ENCODE data around the gene CREB5. TPM values are rescaled to one million over a fixed set of nuclear protein-coding genes. Genes with fewer than 3 reads are reported as not detected.

The CREB5 gene
- total and polyA plus RNA-seq, 2 of the 8 experiments (the other 6 are each of a cell fraction or from before 2014, with no cell fraction given) = 2.4 to 2.7 TPM

DNA sequence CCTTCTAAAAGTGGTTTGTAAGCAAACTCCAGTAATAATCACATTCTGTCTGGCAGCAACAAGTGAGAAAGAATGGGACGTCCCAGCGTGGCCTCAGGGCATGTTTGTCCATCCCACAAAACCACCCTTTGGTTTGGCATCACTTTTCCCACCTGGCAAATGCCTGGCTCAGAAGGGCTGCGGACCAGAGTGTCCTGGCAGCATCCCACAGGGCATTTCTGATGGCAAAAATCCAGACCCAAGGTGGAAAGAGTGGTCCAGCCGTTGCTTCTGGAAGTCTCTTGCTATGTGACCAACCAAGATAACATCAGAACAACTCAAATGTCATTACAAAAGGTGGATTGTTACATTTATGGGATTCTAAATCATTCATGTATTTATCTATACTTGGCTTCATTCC is 174.4 kb downstream of the CREB5 start:
- H2BK12ac ChIP-seq (ENCODE audit: low read depth, low read length) = no peak overlapping the region
- no peak overlapping the region for H2BK120ac ChIP-seq (replicated peaks; ENCODE audit: low read depth, low read length)
- no peaks in the 10 kb centered on the region for H3K4me1 ChIP-seq (replicated peaks in 1 of 4; ENCODE audit: control insufficient read depth in 3 of 4, insufficient read depth in 4 of 4, low read length in 3 of 4)
- no peak overlapping the region for H3K4ac ChIP-seq (replicated peaks; ENCODE audit: insufficient read length, low read depth, low read length)
- H3K4me3 ChIP-seq (ENCODE audit: extremely low read depth in 1 of 4, insufficient read depth in 2 of 4, low read depth in 3 of 4, low read length in 4 of 4) = no peak overlapping the region
- no peak overlapping the region for H2AK5ac ChIP-seq (ENCODE audit: low read depth, low read length)
- H3K27me3 ChIP-seq (replicated peaks in 1 of 4; ENCODE audit: control insufficient read depth in 3 of 4, extremely low read depth in 1 of 4, insufficient read depth in 3 of 4, low read length in 3 of 4) = no peaks in the 10 kb centered on the region
- H3K23me2 ChIP-seq (ENCODE audit: low read depth, low read length) = no peaks in the 10 kb centered on the region
- no peak overlapping the region for H2AFZ ChIP-seq (ENCODE audit: low read length)
- H3K27ac ChIP-seq (ENCODE audit: low read depth, low read length) = no peak overlapping the region
- no peak overlapping the region for H2BK15ac ChIP-seq (ENCODE audit: low read length)
- H3K23ac ChIP-seq (ENCODE audit: insufficient read length) = no peak overlapping the region
- no peak overlapping the region for H2BK20ac ChIP-seq (ENCODE audit: low read length)
- H3K56ac ChIP-seq (replicated peaks; ENCODE audit: insufficient read length, low read depth, low read length) = no peak overlapping the region
- no peaks in the 10 kb centered on the region for H4K20me1 ChIP-seq (replicated peaks in 1 of 2; ENCODE audit: control insufficient read depth in 1 of 2, insufficient read depth in 2 of 2, low read length in 2 of 2)
- H3K79me1 ChIP-seq (ENCODE audit: low read depth, low read length) = no peaks in the 10 kb centered on the region
- no peaks in the 10 kb centered on the region for H3K9me3 ChIP-seq (ENCODE audit: insufficient read depth in 2 of 2, low read depth in 1 of 2, low read length in 1 of 2)
- no peak overlapping the region for H2BK5ac ChIP-seq (ENCODE audit: low read depth, low read length)
- H4K91ac ChIP-seq (replicated peaks; ENCODE audit: insufficient read length, low read length) = no peak overlapping the region
- H4K8ac ChIP-seq (ENCODE audit: extremely low read depth, insufficient read depth, low read length) = no peak overlapping the region
- no peak overlapping the region for H4K5ac ChIP-seq (ENCODE audit: insufficient read length, low read depth, low read length)
- TF ChIP-seq RFX5 (IDR thresholded peaks at IDR 0.05; ENCODE audit: borderline replicate concordance, low read depth, low read length) (no peak), E2F6 (IDR thresholded peaks at IDR 0.05) (no peak), EP300 (IDR thresholded peaks at IDR 0.05; ENCODE audit: borderline replicate concordance in 1 of 2, low read depth in 2 of 2, low read length in 2 of 2) (no peak), NRF1 (IDR thresholded peaks at IDR 0.05; ENCODE audit: low read depth, low read length) (no peak), RXRA (IDR thresholded peaks at IDR 0.05; ENCODE audit: insufficient read depth, low read depth, low read length) (no peak), USF2 (IDR thresholded peaks at IDR 0.05; ENCODE audit: low read length) (no peak)
- POLR2A ChIA-PET (ENCODE audit: partially characterized antibody) = no interaction called here
- no peaks in the 10 kb centered on the region for H3K79me2 ChIP-seq (ENCODE audit: control insufficient read depth in 1 of 2, insufficient read depth in 2 of 2, low read length in 2 of 2)
- CTCF ChIA-PET (ENCODE audit: partially characterized antibody) = interaction anchor here (1.3 kb wide), 1 partner anchor 10 kb away, joined by 4 read pairs; no protein-coding TSS in a partner anchor
- no peaks in the 10 kb centered on the region for H3K36me3 ChIP-seq (ENCODE audit: control insufficient read depth in 2 of 4, insufficient read depth in 4 of 4, low read length in 3 of 4)
- 81% methylated on average over 4 of the region's 4 CpGs; no CpG with 5 or more reads in 1 of the 2 experiments for WGBS, 2 experiments (ENCODE audit: extremely low coverage in 1 of 2, insufficient coverage in 1 of 2, insufficient read length in 1 of 2, insufficient replicate concordance in 2 of 2, low coverage in 1 of 2, low lambda C conversion rate in 2 of 2, missing lambda C conversion rate in 1 of 2)
- no peak overlapping the region for H3K18ac ChIP-seq (ENCODE audit: extremely low read depth, low read length)
- no peak for FAIRE-seq
- H3K9ac ChIP-seq (replicated peaks in 1 of 4; ENCODE audit: extremely low read depth in 1 of 4, low read depth in 3 of 4, low read length in 3 of 4) = no peak overlapping the region
- no peak overlapping the region for H3K14ac ChIP-seq (ENCODE audit: insufficient read length)
- no peak overlapping the region for H3K4me2 ChIP-seq (ENCODE audit: insufficient read depth in 1 of 2, low read depth in 2 of 2, low read length in 2 of 2)
- no peak for DNase-seq (ENCODE audit: low read depth in 1 of 2, low spot score in 2 of 2)
